ENCODE results near the gene WDR47.
"Not testable (repeated sequence)": the region's sequence is repeated elsewhere in the genome, so short reads cannot be mapped to it uniquely, and the experiment has no call there.

Gene WDR47

GRCh38 chr1:108947871-108948525 is 93.9 kb downstream of the WDR47 start:
- no peaks in the 10 kb centered on the region for H3K9me3 ChIP-seq (replicated peaks in 1 of 2; ENCODE audit: control insufficient read depth in 2 of 2, insufficient read depth in 1 of 2, low read depth in 1 of 2, low read length in 2 of 2)
- no peak overlapping the region for H2BK12ac ChIP-seq (ENCODE audit: low read length)
- H3K79me1 ChIP-seq (ENCODE audit: low read depth, low read length): peaks cover 2% of the 10 kb centered on the region
- H2AK5ac ChIP-seq (ENCODE audit: low read depth, low read length): no peak overlapping the region
- no peak for DNase-seq (ENCODE audit: low spot score)
- no peak overlapping the region for H3K18ac ChIP-seq (ENCODE audit: low read length)
- no peak overlapping the region for H3K4me3 ChIP-seq (ENCODE audit: low read length in 2 of 2)
- no peak overlapping the region for H3K14ac ChIP-seq (ENCODE audit: low read length)
- no peak overlapping the region for H4K91ac ChIP-seq (ENCODE audit: low read depth, low read length, poor library complexity)
- H4K8ac ChIP-seq (ENCODE audit: low read depth, low read length): no peak overlapping the region
- H3K9ac ChIP-seq (ENCODE audit: low read depth, low read length, poor library complexity): no peak overlapping the region
- H3K36me3 ChIP-seq (replicated peaks in 1 of 2; ENCODE audit: control insufficient read depth in 2 of 2, insufficient read depth in 2 of 2, low read length in 2 of 2): peaks cover 0 to 46% of the 10 kb centered on the region in 2 donors
- no CpG with 5 or more reads among the region's 6 CpGs for WGBS, 2 donors (ENCODE audit: extremely low coverage in 2 of 2, insufficient read length in 2 of 2, insufficient replicate concordance in 1 of 2)
- H2BK5ac ChIP-seq (ENCODE audit: low read length): no peak overlapping the region
- no peak overlapping the region for H2BK15ac ChIP-seq (ENCODE audit: low read length)
- H3K4me1 ChIP-seq (ENCODE audit: control insufficient read depth in 2 of 2, insufficient read depth in 1 of 2, low read depth in 1 of 2, low read length in 2 of 2): peaks cover 1 to 6% of the 10 kb centered on the region in 2 donors
- no peaks in the 10 kb centered on the region for H3K27me3 ChIP-seq (ENCODE audit: control insufficient read depth in 3 of 3, insufficient read depth in 3 of 3, low read depth in 1 of 3, low read length in 3 of 3)
- no peak overlapping the region for H3K4ac ChIP-seq (ENCODE audit: low read length)
- no peak overlapping the region for H3K4me2 ChIP-seq (ENCODE audit: insufficient read depth, low read length, poor library complexity, severe bottlenecking)
- H2BK120ac ChIP-seq (ENCODE audit: low read depth, low read length): no peak overlapping the region
- H2AFZ ChIP-seq (ENCODE audit: low read length): no peak overlapping the region
- no peak overlapping the region for H3K27ac ChIP-seq (replicated peaks; ENCODE audit: low read length)
- H3K23ac ChIP-seq (ENCODE audit: low read depth, low read length, poor library complexity): no peak overlapping the region

- no peak overlapping the region for H2AK5ac ChIP-seq (ENCODE audit: low read depth, low read length)
- no peak overlapping the region for H2BK15ac ChIP-seq (ENCODE audit: low read length)
- H3K14ac ChIP-seq (ENCODE audit: low read length): no peak overlapping the region
- H3K9ac ChIP-seq (ENCODE audit: low read depth, low read length, poor library complexity): no peak overlapping the region
- no peak overlapping the region for H2BK12ac ChIP-seq (ENCODE audit: low read length)
- no peak overlapping the region for H3K4ac ChIP-seq (ENCODE audit: low read length)
- no peak overlapping the region for H3K18ac ChIP-seq (ENCODE audit: low read length)
- no peak overlapping the region for H3K27ac ChIP-seq (replicated peaks; ENCODE audit: low read length)
- H4K91ac ChIP-seq (ENCODE audit: low read depth, low read length, poor library complexity): no peak overlapping the region
- H4K8ac ChIP-seq (ENCODE audit: low read depth, low read length): no peak overlapping the region
- no peak overlapping the region for H3K4me2 ChIP-seq (ENCODE audit: insufficient read depth, low read length, poor library complexity, severe bottlenecking)
- no peak for DNase-seq (ENCODE audit: low spot score)
- H2BK120ac ChIP-seq (ENCODE audit: low read depth, low read length): no peak overlapping the region
- H3K27me3 ChIP-seq (ENCODE audit: control insufficient read depth in 3 of 3, insufficient read depth in 3 of 3, low read depth in 1 of 3, low read length in 3 of 3): no peaks in the 10 kb centered on the region
- peaks cover 2% of the 10 kb centered on the region for H3K79me1 ChIP-seq (ENCODE audit: low read depth, low read length)
- H3K4me1 ChIP-seq (ENCODE audit: control insufficient read depth in 2 of 2, insufficient read depth in 1 of 2, low read depth in 1 of 2, low read length in 2 of 2): no peaks in the 10 kb centered on the region
- H3K4me3 ChIP-seq (ENCODE audit: low read length in 2 of 2): no peak overlapping the region
- no CpG with 5 or more reads among the region's 9 CpGs for WGBS, 2 donors (ENCODE audit: extremely low coverage in 2 of 2, insufficient read length in 2 of 2, insufficient replicate concordance in 1 of 2)
- no peaks in the 10 kb centered on the region for H3K9me3 ChIP-seq (replicated peaks in 1 of 2; ENCODE audit: control insufficient read depth in 2 of 2, insufficient read depth in 1 of 2, low read depth in 1 of 2, low read length in 2 of 2)
- H3K36me3 ChIP-seq (replicated peaks in 1 of 2; ENCODE audit: control insufficient read depth in 2 of 2, insufficient read depth in 2 of 2, low read length in 2 of 2): peaks cover 16 to 94% of the 10 kb centered on the region in 2 donors
- no peak overlapping the region for H2AFZ ChIP-seq (ENCODE audit: low read length)
- no peak overlapping the region for H2BK5ac ChIP-seq (ENCODE audit: low read length)
- H3K23ac ChIP-seq (ENCODE audit: low read depth, low read length, poor library complexity): no peak overlapping the region
Observed at GRCh38 chr1:108936170-108936569, 105.7 kb downstream of the WDR47 start.

DNA sequence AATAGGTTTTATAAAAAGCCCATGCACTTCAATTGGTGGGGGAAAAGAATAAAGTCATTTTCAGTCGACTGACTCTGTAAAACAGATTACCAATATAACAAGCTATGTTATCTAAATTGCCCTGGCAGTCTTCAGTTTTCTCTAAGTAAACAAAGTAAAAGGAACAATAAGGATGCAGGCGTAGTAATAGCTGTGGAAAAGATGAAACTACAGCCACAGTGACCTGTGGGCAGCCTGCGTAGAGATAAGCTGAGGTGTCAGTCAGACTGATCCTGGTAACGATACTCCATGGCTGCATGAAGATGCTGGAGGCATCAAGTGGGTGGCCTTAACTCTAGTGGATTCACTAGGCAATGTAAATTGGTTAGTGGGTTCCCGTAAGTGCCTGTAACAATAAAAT is 108.0 kb downstream of the WDR47 start:
- no peak overlapping the region for H2AK5ac ChIP-seq (ENCODE audit: low read depth, low read length)
- no peak overlapping the region for H2BK15ac ChIP-seq (ENCODE audit: low read length)
- H2BK120ac ChIP-seq (ENCODE audit: low read depth, low read length): no peak overlapping the region
- H2AFZ ChIP-seq (ENCODE audit: low read length): no peak overlapping the region
- H3K27me3 ChIP-seq (ENCODE audit: control insufficient read depth in 3 of 3, insufficient read depth in 3 of 3, low read depth in 1 of 3, low read length in 3 of 3): no peaks in the 10 kb centered on the region
- H3K9ac ChIP-seq (ENCODE audit: low read depth, low read length, poor library complexity): no peak overlapping the region
- H3K4me2 ChIP-seq (ENCODE audit: insufficient read depth, low read length, poor library complexity, severe bottlenecking): no peak overlapping the region
- H3K4me1 ChIP-seq (ENCODE audit: control insufficient read depth in 2 of 2, insufficient read depth in 1 of 2, low read depth in 1 of 2, low read length in 2 of 2): no peaks in the 10 kb centered on the region
- no peak for DNase-seq (ENCODE audit: low spot score)
- no peak overlapping the region for H2BK12ac ChIP-seq (ENCODE audit: low read length)
- no peak overlapping the region for H4K8ac ChIP-seq (ENCODE audit: low read depth, low read length)
- H3K36me3 ChIP-seq (replicated peaks in 1 of 2; ENCODE audit: control insufficient read depth in 2 of 2, insufficient read depth in 2 of 2, low read length in 2 of 2): peaks cover 19 to 98% of the 10 kb centered on the region in 2 donors
- no peak overlapping the region for H2BK5ac ChIP-seq (ENCODE audit: low read length)
- no peak overlapping the region for H3K18ac ChIP-seq (ENCODE audit: low read length)
- H3K14ac ChIP-seq (ENCODE audit: low read length): no peak overlapping the region
- H3K4me3 ChIP-seq (ENCODE audit: low read length in 2 of 2): no peak overlapping the region
- no CpG with 5 or more reads among the region's 5 CpGs for WGBS, 2 donors (ENCODE audit: extremely low coverage in 2 of 2, insufficient read length in 2 of 2, insufficient replicate concordance in 1 of 2)
- H3K23ac ChIP-seq (ENCODE audit: low read depth, low read length, poor library complexity): no peak overlapping the region
- no peaks in the 10 kb centered on the region for H3K9me3 ChIP-seq (replicated peaks in 1 of 2; ENCODE audit: control insufficient read depth in 2 of 2, insufficient read depth in 1 of 2, low read depth in 1 of 2, low read length in 2 of 2)
- H4K91ac ChIP-seq (ENCODE audit: low read depth, low read length, poor library complexity): no peak overlapping the region
- H3K4ac ChIP-seq (ENCODE audit: low read length): no peak overlapping the region
- no peak overlapping the region for H3K27ac ChIP-seq (replicated peaks; ENCODE audit: low read length)
- H3K79me1 ChIP-seq (ENCODE audit: low read depth, low read length): peaks cover 2% of the 10 kb centered on the region

DNA sequence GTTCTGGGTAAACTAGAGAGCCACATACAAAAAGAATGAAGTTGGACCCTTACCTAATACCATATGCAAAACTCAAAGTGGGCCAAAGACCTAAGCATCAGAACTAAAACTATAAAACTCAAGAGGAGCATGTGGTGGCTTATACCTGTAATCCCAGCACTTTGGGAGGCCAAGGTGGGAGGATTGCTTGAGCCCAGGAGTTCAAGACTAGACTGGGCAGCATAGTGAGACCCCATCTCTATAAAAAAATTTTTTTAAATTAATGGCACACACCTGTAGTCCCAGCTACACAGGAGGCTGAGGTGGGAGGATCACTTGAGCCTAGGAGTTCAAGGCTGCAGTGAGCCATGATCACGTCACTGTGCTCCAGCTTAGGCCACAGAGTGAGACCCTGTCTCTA is 114.3 kb downstream of the WDR47 start:
- not testable (repeated sequence) for H2AFZ ChIP-seq (ENCODE audit: low read length); H3K79me1 ChIP-seq (ENCODE audit: low read depth, low read length); H2BK120ac ChIP-seq (ENCODE audit: low read depth, low read length); H2BK12ac ChIP-seq (ENCODE audit: low read length); DNase-seq (ENCODE audit: low spot score); H4K91ac ChIP-seq (ENCODE audit: low read depth, low read length, poor library complexity); H3K4ac ChIP-seq (ENCODE audit: low read length); H3K4me3 ChIP-seq (ENCODE audit: low read length in 2 of 2); H2BK5ac ChIP-seq (ENCODE audit: low read length); H2AK5ac ChIP-seq (ENCODE audit: low read depth, low read length); H3K9me3 ChIP-seq (replicated peaks in 1 of 2; ENCODE audit: control insufficient read depth in 2 of 2, insufficient read depth in 1 of 2, low read depth in 1 of 2, low read length in 2 of 2); H3K4me1 ChIP-seq (ENCODE audit: control insufficient read depth in 2 of 2, insufficient read depth in 1 of 2, low read depth in 1 of 2, low read length in 2 of 2); H3K9ac ChIP-seq (ENCODE audit: low read depth, low read length, poor library complexity); H2BK15ac ChIP-seq (ENCODE audit: low read length); H3K23ac ChIP-seq (ENCODE audit: low read depth, low read length, poor library complexity); H3K27me3 ChIP-seq (ENCODE audit: control insufficient read depth in 3 of 3, insufficient read depth in 3 of 3, low read depth in 1 of 3, low read length in 3 of 3); H4K8ac ChIP-seq (ENCODE audit: low read depth, low read length); H3K27ac ChIP-seq (replicated peaks; ENCODE audit: low read length); H3K14ac ChIP-seq (ENCODE audit: low read length); H3K4me2 ChIP-seq (ENCODE audit: insufficient read depth, low read length, poor library complexity, severe bottlenecking); H3K18ac ChIP-seq (ENCODE audit: low read length)
- WGBS, 2 donors (ENCODE audit: extremely low coverage in 2 of 2, insufficient read length in 2 of 2, insufficient replicate concordance in 1 of 2): no CpG with 5 or more reads among the region's 1 CpG
- peaks cover 15 to 100% of the 10 kb centered on the region in 2 donors for H3K36me3 ChIP-seq (replicated peaks in 1 of 2; ENCODE audit: control insufficient read depth in 2 of 2, insufficient read depth in 2 of 2, low read length in 2 of 2)

All from neuronal stem cell (in vitro differentiated cells).